Thyroid gland (tissue), 4 donors: ENCODE data around the gene CHPF.

Source experiments
- CTCF ChIP-seq, 6 experiments: fragments of 200-600 bp in 3 of 6; fragments of 450-650 bp in 3 of 6; sonication (generic) in 3 of 6; IDR thresholded peaks; one replicate each; pipeline ENCODE4 v1.5.1; 2016 to 2019; ENCODE audit warnings: antibody characterized with exemption in 6 of 6, mild to moderate bottlenecking in 2 of 6, inconsistent platforms in 1 of 6, moderate library complexity in 1 of 6
- POLR2A ChIP-seq, 2 donors: fragments of 450-650 bp; IDR thresholded peaks; one replicate each; pipeline ENCODE4 v1.6.1; 2017; ENCODE audit warnings: antibody characterized with exemption in 2 of 2, mild to moderate bottlenecking in 2 of 2, moderate library complexity in 1 of 2

GRCh38 chr2:219513787-219514186 lies 29.8 kb downstream of the CHPF start:
- TF ChIP-seq CTCF (IDR thresholded peaks at IDR 0.05): no peak
- TF ChIP-seq POLR2A (IDR thresholded peaks at IDR 0.05): no peak
